ENCODE data around the gene DHX34. TPM values are rescaled to one million over a fixed set of nuclear protein-coding genes. Genes with fewer than 3 reads are reported as not detected.
A peak's percentile ranks its signal among the peaks of the same experiment; 100 is the strongest.

DHX34 gene
- total and polyA plus RNA-seq, 2 experiments from 2014 or later: 16.1 to 33.7 TPM

- no peak for DNase-seq (ENCODE audit: low read depth in 1 of 2, low spot score in 1 of 2)
- no peak for TF ChIP-seq CTCF (IDR thresholded peaks at IDR 0.05; ENCODE audit: low read depth, low read length)
Measured at GRCh38 chr19:47353307-47353712, 4.2 kb downstream of the DHX34 start.

DNA sequence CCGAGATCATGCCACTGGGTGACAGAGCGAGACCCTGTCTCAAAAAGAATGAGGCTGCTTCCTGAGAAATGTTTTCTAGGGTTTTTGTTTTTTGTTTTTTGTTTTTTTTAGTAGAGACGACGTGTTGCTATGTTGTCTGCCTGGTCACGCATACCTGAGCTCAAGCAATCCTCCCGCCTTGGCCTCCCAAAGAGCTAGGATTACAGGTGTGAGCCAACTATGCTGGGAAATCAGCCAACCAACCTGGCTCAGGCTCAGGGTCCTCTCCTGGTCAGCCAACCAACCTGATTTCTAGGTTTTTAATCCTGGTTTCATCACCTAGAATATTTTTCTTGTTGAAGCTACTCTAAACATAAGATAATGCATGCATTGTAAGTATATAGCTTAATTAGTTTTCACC is 7.8 kb downstream of the DHX34 start:
- Histone ChIP-seq H3K4me3 (no peak overlapping the region), H3K36me3 (peaks cover 64% of the 10 kb centered on the region), H3K9me3 (ENCODE audit: low read depth) (no peaks in the 10 kb centered on the region), H3K27me3 (no peaks in the 10 kb centered on the region), H3K27ac (no peak overlapping the region), H3K4me1 (ENCODE audit: low read depth) (no peaks in the 10 kb centered on the region)
- no peak for TF ChIP-seq CTCF (IDR thresholded peaks at IDR 0.05; ENCODE audit: low read depth, low read length)
- DNase-seq (ENCODE audit: low read depth in 1 of 2, low spot score in 1 of 2): no peak

More at GRCh38 chr19:47353307-47353712, 4.2 kb downstream of the DHX34 start:
- no peak overlapping the region for H3K27ac ChIP-seq
- peaks cover 40% of the 10 kb centered on the region for H3K36me3 ChIP-seq
- H3K27me3 ChIP-seq: no peaks in the 10 kb centered on the region
- H3K4me1 ChIP-seq (ENCODE audit: low read depth): no peaks in the 10 kb centered on the region
- no peaks in the 10 kb centered on the region for H3K9me3 ChIP-seq (ENCODE audit: low read depth)
- H3K4me3 ChIP-seq: no peak overlapping the region

- H3K27ac ChIP-seq: no peak overlapping the region
- H3K4me1 ChIP-seq (ENCODE audit: low read depth): no peaks in the 10 kb centered on the region
- DNase-seq (ENCODE audit: low read depth in 1 of 2, low spot score in 1 of 2): no peak
- H3K4me3 ChIP-seq: no peak overlapping the region
- peak; percentile 15 for TF ChIP-seq CTCF (IDR thresholded peaks at IDR 0.05; ENCODE audit: low read depth, low read length)
- no peaks in the 10 kb centered on the region for H3K27me3 ChIP-seq
- peaks cover 71% of the 10 kb centered on the region for H3K36me3 ChIP-seq
- H3K9me3 ChIP-seq (ENCODE audit: low read depth): no peaks in the 10 kb centered on the region
Measured at GRCh38 chr19:47357788-47358680, 8.9 kb downstream of the DHX34 start.

DNA sequence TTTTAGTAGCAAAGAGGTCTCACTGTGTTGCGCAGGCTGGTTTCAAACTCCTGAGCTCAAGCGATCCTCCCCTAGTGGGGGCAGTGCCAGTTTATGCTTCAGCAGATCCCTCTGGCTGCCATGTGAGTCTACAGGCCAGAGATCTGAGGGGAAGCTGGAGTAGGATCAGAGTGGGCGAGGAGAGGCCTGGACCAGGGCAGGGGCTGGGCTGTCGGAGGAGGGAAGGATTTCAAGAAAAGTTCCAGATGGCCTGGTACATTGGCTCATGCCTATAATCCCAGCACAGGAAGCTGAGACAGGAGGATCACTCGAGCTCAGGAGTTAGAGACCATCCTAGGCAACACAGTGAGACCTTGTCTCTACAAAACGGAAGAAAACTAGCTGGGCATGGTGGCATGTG is 9.8 kb downstream of the DHX34 start:
- no peak for DNase-seq (ENCODE audit: low read depth in 1 of 2, low spot score in 1 of 2)
- no peak overlapping the region for H3K4me3 ChIP-seq
- no peak for TF ChIP-seq CTCF (IDR thresholded peaks at IDR 0.05; ENCODE audit: low read depth, low read length)
- H3K27ac ChIP-seq: no peak overlapping the region
- no peaks in the 10 kb centered on the region for H3K27me3 ChIP-seq
- peaks cover 69% of the 10 kb centered on the region for H3K36me3 ChIP-seq
- H3K9me3 ChIP-seq (ENCODE audit: low read depth): no peaks in the 10 kb centered on the region
- H3K4me1 ChIP-seq (ENCODE audit: low read depth): no peaks in the 10 kb centered on the region

- DNase-seq (ENCODE audit: low read depth in 1 of 2, low spot score in 1 of 2): no peak
- Histone ChIP-seq H3K4me1 (ENCODE audit: low read depth) (no peaks in the 10 kb centered on the region), H3K27me3 (no peaks in the 10 kb centered on the region), H3K4me3 (no peak overlapping the region), H3K9me3 (ENCODE audit: low read depth) (no peaks in the 10 kb centered on the region), H3K27ac (no peak overlapping the region), H3K36me3 (peaks cover 55% of the 10 kb centered on the region)
- no peak for TF ChIP-seq CTCF (IDR thresholded peaks at IDR 0.05; ENCODE audit: low read depth, low read length)
Measured at GRCh38 chr19:47362321-47362720, 13.2 kb downstream of the DHX34 start.

Measured in cardiac muscle cell (in vitro differentiated cells and primary cell).